GM12873 (cell line): ENCODE data around the gene PLEKHA7.

Experiments
- TF ChIP-seq, protein P1 (sequence below): IDR thresholded peaks from 2 replicates; pipeline ENCODE4 v1.5.1; 2012; ENCODE audit warnings: low read depth, mild to moderate bottlenecking, moderate library complexity, low read length, control low read depth; ENCODE audit not compliant: insufficient read depth; ENCODE audit errors: missing control alignments

PLEKHA7 gene

DNA sequence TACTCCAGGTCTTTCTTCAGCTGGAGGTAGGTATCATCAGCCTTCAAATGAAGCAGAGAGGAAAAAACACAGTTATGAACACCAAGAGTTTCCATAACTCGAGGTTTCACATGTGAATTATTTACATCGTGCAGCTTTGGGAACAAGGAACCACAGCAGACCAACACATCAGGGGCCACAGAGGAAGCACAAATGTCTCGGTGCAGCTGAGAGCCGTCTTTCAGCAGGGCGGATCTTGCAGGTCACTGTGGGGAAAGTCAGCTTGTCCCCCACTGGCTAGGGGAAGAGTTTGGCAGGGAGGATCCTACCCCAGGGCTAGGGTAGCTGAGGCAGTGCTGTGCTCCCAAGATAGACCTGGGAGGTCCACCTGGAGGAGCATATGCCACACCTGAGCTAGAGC is 201.1 kb downstream of the PLEKHA7 start:
- TF ChIP-seq, protein P1, sequence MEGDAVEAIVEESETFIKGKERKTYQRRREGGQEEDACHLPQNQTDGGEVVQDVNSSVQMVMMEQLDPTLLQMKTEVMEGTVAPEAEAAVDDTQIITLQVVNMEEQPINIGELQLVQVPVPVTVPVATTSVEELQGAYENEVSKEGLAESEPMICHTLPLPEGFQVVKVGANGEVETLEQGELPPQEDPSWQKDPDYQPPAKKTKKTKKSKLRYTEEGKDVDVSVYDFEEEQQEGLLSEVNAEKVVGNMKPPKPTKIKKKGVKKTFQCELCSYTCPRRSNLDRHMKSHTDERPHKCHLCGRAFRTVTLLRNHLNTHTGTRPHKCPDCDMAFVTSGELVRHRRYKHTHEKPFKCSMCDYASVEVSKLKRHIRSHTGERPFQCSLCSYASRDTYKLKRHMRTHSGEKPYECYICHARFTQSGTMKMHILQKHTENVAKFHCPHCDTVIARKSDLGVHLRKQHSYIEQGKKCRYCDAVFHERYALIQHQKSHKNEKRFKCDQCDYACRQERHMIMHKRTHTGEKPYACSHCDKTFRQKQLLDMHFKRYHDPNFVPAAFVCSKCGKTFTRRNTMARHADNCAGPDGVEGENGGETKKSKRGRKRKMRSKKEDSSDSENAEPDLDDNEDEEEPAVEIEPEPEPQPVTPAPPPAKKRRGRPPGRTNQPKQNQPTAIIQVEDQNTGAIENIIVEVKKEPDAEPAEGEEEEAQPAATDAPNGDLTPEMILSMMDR = no peak

DNA sequence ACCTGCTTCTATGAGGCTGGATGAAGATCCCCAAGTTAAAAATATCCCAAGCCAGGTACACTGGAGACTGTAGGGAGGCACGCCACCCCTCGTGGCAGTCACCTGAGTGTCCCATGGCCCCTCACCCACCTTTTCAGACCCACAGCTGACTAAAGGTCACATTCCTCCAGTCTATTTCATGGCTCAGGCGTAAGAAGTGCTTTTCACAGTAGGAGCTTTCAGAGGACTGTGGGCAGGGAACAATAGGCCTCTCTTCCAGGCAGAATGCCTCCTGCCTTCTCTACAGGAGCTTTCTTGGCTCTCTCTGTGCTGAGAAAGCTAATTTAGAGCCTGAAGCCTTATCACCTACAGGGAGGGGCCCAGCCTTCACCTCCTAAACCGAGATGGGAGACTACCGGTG is 201.9 kb downstream of the PLEKHA7 start:
- TF ChIP-seq, protein P1 = no peak

DNA sequence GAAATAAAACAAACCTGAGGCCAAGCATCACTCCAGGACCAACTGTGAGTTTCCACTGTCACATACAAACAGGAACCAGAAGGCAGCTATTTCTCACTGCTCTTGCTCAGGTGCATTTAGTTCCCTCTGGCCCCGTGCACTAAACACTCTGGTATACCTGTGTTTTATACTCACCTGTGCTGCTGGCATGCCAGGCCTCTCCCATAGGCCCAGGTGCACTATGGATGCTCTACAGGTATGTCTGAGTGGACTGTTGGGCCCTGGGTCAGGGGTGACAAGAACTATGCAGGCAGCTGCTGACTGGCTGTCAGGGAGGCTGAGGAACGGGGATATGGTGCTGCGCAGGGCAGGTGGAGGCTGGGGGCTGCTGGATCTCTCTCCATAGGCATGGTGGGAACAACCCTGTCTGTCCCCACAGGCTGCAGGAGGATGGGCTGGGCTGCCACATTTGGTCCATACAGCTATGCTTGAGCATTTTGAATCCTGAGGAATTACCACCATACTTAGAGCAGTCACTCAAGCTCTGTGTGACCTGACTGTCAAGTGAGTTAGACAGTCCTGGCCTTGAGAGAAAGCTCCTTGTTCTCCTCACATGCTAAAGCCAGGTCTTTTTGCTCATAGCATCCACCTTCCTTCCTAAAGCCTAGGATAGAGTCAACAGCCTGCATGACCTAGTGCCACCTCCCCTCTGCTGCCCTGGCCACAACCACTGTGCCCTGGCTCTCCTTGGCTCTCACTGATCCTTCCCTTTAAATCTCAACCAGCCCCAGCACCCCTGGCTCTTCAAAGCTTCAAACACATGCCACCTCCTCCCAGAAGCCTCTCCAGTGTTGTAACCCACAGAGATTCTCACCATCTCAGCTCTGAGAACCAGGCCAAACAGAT is 202.8 kb downstream of the PLEKHA7 start:
- TF ChIP-seq, protein P1 = no peak

DNA sequence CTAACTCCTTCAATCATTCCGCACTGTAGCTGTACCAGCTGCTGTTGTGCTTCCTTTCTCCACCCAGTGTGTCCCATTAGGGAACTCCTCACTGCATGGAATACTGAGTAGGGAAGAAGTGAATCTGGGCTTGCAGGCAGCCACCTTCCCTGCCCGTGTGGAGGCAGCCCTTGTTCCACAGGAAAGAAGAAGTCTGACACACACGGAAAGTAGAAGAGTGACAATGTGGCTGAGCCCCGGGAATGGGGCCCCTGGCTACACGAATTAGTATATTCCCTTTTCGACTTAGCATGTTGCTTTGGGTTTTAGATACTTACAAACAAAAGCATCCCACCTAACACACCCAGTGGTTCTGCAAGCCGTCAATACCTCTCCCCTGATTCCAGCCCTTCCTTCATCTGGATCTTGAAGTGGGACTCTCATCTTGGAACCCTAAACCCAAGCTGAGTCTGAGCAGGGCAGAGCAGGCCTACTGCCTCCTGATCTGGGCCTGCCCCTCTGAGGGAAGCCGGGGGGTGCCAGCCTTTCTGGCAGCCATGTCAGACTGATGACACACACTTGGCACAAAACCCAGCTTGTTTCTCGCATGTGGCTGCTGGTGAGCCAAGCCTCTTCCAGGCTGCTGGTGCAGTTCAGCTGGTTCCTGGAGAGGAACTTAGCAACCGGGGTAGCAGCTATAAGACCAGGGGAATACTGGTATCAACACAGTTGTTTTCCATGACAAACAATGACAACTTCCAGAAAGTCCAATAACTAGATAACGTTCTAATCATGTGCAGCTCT is 204.1 kb downstream of the PLEKHA7 start:
- TF ChIP-seq, protein P1 = no peak

DNA sequence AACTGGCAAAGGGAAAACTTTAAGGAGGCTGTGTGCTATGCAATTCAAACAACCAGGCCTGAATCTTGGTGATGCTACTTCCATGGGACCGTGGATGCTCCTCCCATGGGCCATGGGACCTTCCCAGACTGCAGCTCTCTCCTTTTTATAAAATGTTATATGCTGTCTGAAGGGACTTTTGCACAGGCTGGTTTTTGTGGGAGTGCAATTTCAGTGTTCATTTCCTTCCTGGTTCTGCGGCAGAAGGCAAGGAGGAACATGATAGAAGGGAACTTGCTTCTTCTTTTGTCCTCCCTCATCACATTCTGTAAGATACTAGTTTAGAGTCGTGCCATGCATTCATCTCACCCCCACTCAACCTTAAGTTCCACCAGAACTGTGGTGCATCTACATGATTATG is 206.9 kb downstream of the PLEKHA7 start:
- TF ChIP-seq, protein P1 = no peak

DNA sequence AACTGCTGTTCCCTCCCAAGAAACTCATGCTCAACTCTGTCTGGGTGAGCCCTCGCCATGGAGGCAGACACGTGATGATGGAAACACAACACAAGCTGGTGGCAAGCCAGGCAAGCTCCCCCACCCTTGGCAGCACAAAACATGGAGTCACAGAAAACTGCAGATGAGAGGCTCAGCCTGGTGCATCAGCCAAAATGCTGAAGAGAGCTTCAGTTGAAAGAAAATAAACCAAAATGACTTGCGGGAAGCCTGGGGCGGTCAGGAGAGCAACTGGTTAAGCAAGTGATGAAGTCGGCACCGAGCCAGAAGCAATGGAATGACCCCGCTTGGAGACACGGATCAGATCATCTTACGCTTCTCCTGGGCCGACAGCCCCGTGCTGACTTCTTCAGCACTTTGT is 207.4 kb downstream of the PLEKHA7 start:
- TF ChIP-seq, protein P1 = no peak

DNA sequence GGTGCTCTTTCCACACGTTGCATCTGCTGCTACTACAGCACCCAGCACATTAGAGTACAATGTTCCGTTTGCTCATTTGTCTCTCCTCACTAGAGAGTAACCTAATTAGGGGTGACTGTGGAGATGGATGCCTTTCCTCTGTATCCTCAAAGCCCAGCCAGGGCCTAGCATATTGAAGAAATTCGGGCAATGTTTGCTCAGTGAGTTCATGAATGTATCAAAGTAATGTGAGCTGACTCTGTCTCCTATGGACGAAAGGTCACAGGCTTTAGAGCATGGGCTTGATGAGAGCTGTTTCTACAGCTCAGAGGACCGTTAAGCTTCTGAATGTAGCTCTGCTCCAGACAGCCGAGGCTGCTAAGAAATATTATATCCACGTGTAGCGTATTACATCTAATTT is 208.3 kb downstream of the PLEKHA7 start:
- TF ChIP-seq, protein P1 = no peak
